Measurements from ENCODE around the gene GBP3. TPM values are rescaled to one million over a fixed set of nuclear protein-coding genes. Genes with fewer than 3 reads are reported as not detected.
"Not testable (repeated sequence)": the region's sequence is repeated elsewhere in the genome, so short reads cannot be mapped to it uniquely, and the experiment has no call there.

The GBP3 gene
- total RNA-seq, 2 experiments from 2014 or later: 33.6 to 34.4 TPM

GRCh38 chr1:88985032-88985431, 37.6 kb downstream of the GBP3 start:
- Mint-ChIP-seq H3K27ac (peak overlapping the region; percentile 69), H3K36me3 (ENCODE audit: low read depth) (peaks cover 88% of the 10 kb centered on the region), H3K4me3 (no peak overlapping the region), H3K27me3 (no peaks in the 10 kb centered on the region), H3K9me3 (peaks cover 2% of the 10 kb centered on the region), H3K4me1 (peaks cover 83% of the 10 kb centered on the region)
- POLR2A ChIA-PET: interaction anchor here (0.7 to 2.3 kb wide), 10 partner anchors 36 to 296 kb away, joined by 3 to 7 read pairs (median 4); partner anchors contain the start of genes GBP3, GBP4 and GTF2B
- no peak for DNase-seq
- CTCF ChIA-PET: interaction anchor here (0.7 to 3.0 kb wide), 23 partner anchors 12 to 778 kb away, joined by 3 to 70 read pairs (median 5); partner anchors contain the start of genes GBP1, GBP4, GBP5 and GBP6

GRCh38 chr1:88984569-88984968, 38.1 kb downstream of the GBP3 start:
- Mint-ChIP-seq H3K9me3 (peaks cover 2% of the 10 kb centered on the region), H3K36me3 (ENCODE audit: low read depth) (peaks cover 88% of the 10 kb centered on the region), H3K27me3 (no peaks in the 10 kb centered on the region), H3K4me1 (peaks cover 83% of the 10 kb centered on the region), H3K27ac (peak overlapping the region; percentile 69), H3K4me3 (no peak overlapping the region)
- no peak for DNase-seq
- ChIA-PET CTCF (interaction anchor here (0.7 to 3.0 kb wide), 36 partner anchors 12 to 778 kb away, joined by 3 to 70 read pairs (median 4); partner anchors contain the start of genes GBP1, GBP4, GBP5 and GBP6), POLR2A (interaction anchor here (0.7 to 2.3 kb wide), 13 partner anchors 37 to 297 kb away, joined by 3 to 10 read pairs (median 5); partner anchors contain the start of genes GBP1, GBP3, GBP4 and GBP5)

- peaks cover 2% of the 10 kb centered on the region for H3K9me3 Mint-ChIP-seq
- H3K36me3 Mint-ChIP-seq (ENCODE audit: low read depth): peaks cover 87% of the 10 kb centered on the region
- H3K4me1 Mint-ChIP-seq: peaks cover 83% of the 10 kb centered on the region
- ChIA-PET POLR2A (interaction anchor here (0.6 to 2.3 kb wide), 11 partner anchors 51 to 297 kb away, joined by 3 to 10 read pairs (median 5); partner anchors contain the start of genes GBP1, GBP4, GBP5 and GTF2B), CTCF (interaction anchor here (0.7 to 3.0 kb wide), 38 partner anchors 11 to 779 kb away, joined by 3 to 70 read pairs (median 4); partner anchors contain the start of genes GBP1, GBP4, GBP5 and GBP6)
- peak overlapping the region; percentile 61 for H3K4me3 Mint-ChIP-seq
- H3K27me3 Mint-ChIP-seq: no peaks in the 10 kb centered on the region
- DNase-seq: peak; percentile 32
- peak overlapping the region; percentile 65 for H3K27ac Mint-ChIP-seq
Observed at GRCh38 chr1:88983791-88984559, 38.7 kb downstream of the GBP3 start.

DNA sequence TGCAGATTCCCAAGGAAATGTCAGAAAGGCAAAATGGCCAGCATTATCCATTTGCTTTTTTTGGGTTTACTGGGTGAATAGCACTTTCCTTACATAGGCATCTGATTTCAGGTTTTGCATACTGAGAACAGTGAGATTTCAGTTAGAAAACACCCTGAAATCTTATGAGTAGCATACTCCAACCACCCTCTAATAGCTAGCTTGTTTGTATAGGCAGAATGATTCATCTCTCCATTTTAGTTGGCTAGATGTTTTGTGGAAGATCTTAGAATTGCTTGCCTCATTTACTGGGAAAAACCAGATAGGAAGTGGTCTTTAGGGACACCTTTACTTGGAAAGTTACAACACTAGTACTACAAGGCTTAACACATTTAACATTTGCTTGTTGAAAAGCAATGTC, 40.6 kb downstream of the GBP3 start:
- DNase-seq: no peak
- H3K36me3 Mint-ChIP-seq (ENCODE audit: low read depth): peaks cover 85% of the 10 kb centered on the region
- H3K27ac Mint-ChIP-seq: peak overlapping the region; percentile 77
- H3K4me1 Mint-ChIP-seq: peaks cover 76% of the 10 kb centered on the region
- ChIA-PET CTCF (interaction anchor here (1.2 kb wide), 1 partner anchor 9 kb away, joined by 3 read pairs; no protein-coding TSS in a partner anchor), POLR2A (interaction anchor here (0.9 to 1.3 kb wide), 3 partner anchors 9 to 145 kb away, joined by 3 to 4 read pairs (median 3); partner anchors contain the start of gene GBP1)
- peaks cover 2% of the 10 kb centered on the region for H3K9me3 Mint-ChIP-seq
- H3K27me3 Mint-ChIP-seq: no peaks in the 10 kb centered on the region
- H3K4me3 Mint-ChIP-seq: no peak overlapping the region

DNA sequence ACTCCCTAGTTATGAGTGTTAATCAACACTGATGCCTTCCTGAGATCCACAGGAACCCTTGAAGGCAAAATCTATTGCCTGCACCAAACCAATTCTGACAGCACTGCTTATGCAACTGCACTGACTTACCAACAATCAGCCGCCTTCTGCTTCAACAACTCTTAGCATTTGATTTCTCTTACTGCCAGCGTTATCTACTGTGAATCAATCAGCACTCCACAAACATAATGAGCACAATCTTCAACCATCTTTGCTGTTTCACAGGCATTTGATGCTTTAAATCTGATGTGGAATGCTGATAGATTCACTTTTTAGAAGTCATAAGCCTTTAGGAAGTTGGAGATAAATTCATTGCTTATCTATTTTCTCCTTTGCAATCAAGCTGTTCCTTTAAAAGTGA, 41.2 kb downstream of the GBP3 start:
- H3K4me3 Mint-ChIP-seq: not testable (repeated sequence)
- H3K4me1 Mint-ChIP-seq: peaks cover 72% of the 10 kb centered on the region
- POLR2A ChIA-PET: interaction anchor here (0.9 to 1.3 kb wide), 3 partner anchors 10 to 145 kb away, joined by 3 to 4 read pairs (median 3); partner anchors contain the start of gene GBP1

GRCh38 chr1:88980870-88981269, 41.8 kb downstream of the GBP3 start:
- Mint-ChIP-seq H3K27ac (peak overlapping the region; percentile 77), H3K27me3 (no peaks in the 10 kb centered on the region), H3K4me3 (no peak overlapping the region), H3K4me1 (peaks cover 71% of the 10 kb centered on the region), H3K36me3 (ENCODE audit: low read depth) (peaks cover 80% of the 10 kb centered on the region), H3K9me3 (peaks cover 2% of the 10 kb centered on the region)
- ChIA-PET POLR2A (interaction anchor here (0.9 to 1.3 kb wide), 3 partner anchors 10 to 146 kb away, joined by 3 to 4 read pairs (median 3); no protein-coding TSS in a partner anchor), CTCF (no interaction called here)
- no peak for DNase-seq

More for the DNA sequence above, 41.2 kb downstream of the GBP3 start:
- not testable (repeated sequence) for H3K27me3 Mint-ChIP-seq, DNase-seq, H3K9me3 Mint-ChIP-seq
- CTCF ChIA-PET: interaction anchor here (1.2 kb wide), 1 partner anchor 9 kb away, joined by 3 read pairs; no protein-coding TSS in a partner anchor
- Mint-ChIP-seq H3K36me3 (ENCODE audit: low read depth) (peaks cover 80% of the 10 kb centered on the region), H3K27ac (peak overlapping the region; percentile 77)

DNA sequence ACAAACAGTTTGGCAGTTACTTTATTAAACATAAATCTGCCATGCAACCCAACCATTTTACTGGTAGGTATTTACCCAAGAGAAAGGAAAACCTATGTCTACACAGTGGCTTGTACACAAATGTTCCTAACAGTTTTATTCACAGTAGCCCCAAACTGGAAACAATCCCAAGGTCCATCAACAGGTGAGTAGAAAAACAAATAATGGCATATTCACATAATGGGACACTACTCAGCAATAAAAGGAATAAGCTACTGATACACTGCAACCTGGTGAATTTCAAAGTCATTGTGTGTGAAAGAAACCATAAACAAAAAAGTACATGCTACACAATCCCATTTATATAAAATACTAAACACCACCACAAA, 42.9 kb downstream of the GBP3 start:
- Mint-ChIP-seq H3K4me3 (no peak overlapping the region), H3K4me1 (peaks cover 60% of the 10 kb centered on the region), H3K27me3 (no peaks in the 10 kb centered on the region), H3K36me3 (ENCODE audit: low read depth) (peaks cover 78% of the 10 kb centered on the region), H3K27ac (peak overlapping the region; percentile 21), H3K9me3 (peaks cover 4% of the 10 kb centered on the region)
- POLR2A ChIA-PET: interaction anchor here (1.0 kb wide), 1 partner anchor 11 kb away, joined by 3 read pairs; no protein-coding TSS in a partner anchor
- CTCF ChIA-PET: no interaction called here
- DNase-seq: no peak

DNA sequence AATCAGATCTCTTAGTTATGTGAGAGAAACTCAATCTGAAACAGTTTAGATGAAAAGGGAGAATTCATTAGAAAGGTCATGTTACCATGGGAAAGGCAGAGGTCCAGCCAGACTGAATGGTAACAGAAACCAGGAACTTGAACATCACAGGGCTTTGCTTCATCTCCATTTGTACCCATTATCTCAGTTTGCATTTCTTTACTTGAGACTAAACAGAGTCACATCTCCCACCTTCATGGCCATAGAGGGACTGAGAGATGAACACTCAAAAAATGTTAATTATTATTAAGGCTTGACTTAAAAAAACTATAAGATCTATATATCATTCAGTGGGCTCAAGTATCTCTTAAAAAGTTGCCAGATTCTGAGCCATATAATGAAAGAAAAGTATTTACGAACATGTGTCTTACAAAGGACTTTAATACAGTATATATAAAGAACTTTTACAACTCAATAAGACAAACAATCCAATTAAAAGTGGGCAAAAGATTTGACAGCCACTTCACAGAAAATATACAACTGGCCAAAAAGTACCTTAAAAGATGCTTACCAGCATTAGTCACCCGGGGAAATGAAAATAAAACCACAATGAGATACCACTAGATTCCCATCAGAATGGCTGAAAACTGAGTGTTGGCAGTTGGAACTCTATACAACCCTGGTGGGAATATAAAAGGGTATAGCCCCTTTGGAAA, 43.5 kb downstream of the GBP3 start:
- CTCF ChIA-PET: no interaction called here
- no peak overlapping the region for H3K4me3 Mint-ChIP-seq

GRCh38 chr1:88976235-88976634, 46.4 kb downstream of the GBP3 start:
- Mint-ChIP-seq H3K4me3 (no peak overlapping the region), H3K27ac (no peak overlapping the region), H3K9me3 (peaks cover 2% of the 10 kb centered on the region), H3K27me3 (no peaks in the 10 kb centered on the region), H3K4me1 (peaks cover 54% of the 10 kb centered on the region), H3K36me3 (ENCODE audit: low read depth) (peaks cover 60% of the 10 kb centered on the region)
- ChIA-PET POLR2A (interaction anchor here (1.0 kb wide), 1 partner anchor 15 kb away, joined by 3 read pairs; no protein-coding TSS in a partner anchor), CTCF (interaction anchor here (1.3 to 7.4 kb wide), 2 partner anchors 8 to 478 kb away, joined by 3 to 70 read pairs; no protein-coding TSS in a partner anchor)
- no peak for DNase-seq

More for the DNA sequence above, 43.5 kb downstream of the GBP3 start:
- Mint-ChIP-seq H3K27ac (peak overlapping the region; percentile 21), H3K27me3 (no peaks in the 10 kb centered on the region), H3K4me1 (peaks cover 56% of the 10 kb centered on the region), H3K36me3 (ENCODE audit: low read depth) (peaks cover 78% of the 10 kb centered on the region), H3K9me3 (peaks cover 4% of the 10 kb centered on the region)
- no peak for DNase-seq
- POLR2A ChIA-PET: no interaction called here

DNA sequence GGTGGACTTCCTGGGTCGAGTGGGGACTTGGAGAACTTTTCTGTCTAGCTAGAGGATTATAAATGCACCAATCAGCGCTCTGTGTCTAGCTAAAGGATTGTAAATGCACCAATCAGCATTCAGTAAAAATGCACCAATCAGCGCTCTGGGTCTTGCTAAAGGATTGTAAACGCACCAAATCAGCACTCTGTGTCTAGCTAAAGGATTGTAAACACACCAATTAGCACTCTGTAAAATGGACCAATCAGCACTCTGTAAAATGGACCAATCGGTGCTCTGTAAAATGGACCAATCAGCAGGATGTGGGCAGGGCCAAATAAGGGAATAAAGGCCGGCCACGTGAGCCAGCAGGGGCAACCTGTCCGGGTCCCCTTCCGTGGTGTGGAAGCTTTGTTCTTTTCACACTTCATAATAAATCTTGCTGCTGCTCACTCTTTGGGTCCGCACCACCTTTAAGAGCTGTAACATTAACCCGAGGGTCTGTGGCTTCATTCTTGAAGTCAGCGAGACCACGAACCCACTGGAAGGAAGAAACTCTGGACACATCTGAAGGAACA, 48.0 kb downstream of the GBP3 start:
- not testable (repeated sequence) for H3K4me3 Mint-ChIP-seq, DNase-seq, H3K9me3 Mint-ChIP-seq, H3K27ac Mint-ChIP-seq, H3K27me3 Mint-ChIP-seq
- H3K36me3 Mint-ChIP-seq (ENCODE audit: low read depth): peaks cover 51% of the 10 kb centered on the region
- peaks cover 47% of the 10 kb centered on the region for H3K4me1 Mint-ChIP-seq
- ChIA-PET CTCF (interaction anchor here (0.7 to 7.4 kb wide), 8 partner anchors 9 to 325 kb away, joined by 3 to 70 read pairs (median 4); partner anchors contain the start of gene GBP2), POLR2A (interaction anchor here (1.5 kb wide), 1 partner anchor 17 kb away, joined by 4 read pairs; no protein-coding TSS in a partner anchor)

- Mint-ChIP-seq H3K4me3 (no peak overlapping the region), H3K27ac (peak overlapping the region; percentile 5), H3K4me1 (peaks cover 36% of the 10 kb centered on the region), H3K9me3 (peaks cover 2% of the 10 kb centered on the region), H3K36me3 (ENCODE audit: low read depth) (peaks cover 41% of the 10 kb centered on the region), H3K27me3 (no peaks in the 10 kb centered on the region)
- no peak for DNase-seq
- POLR2A ChIA-PET: interaction anchor here (1.5 kb wide), 1 partner anchor 18 kb away, joined by 4 read pairs; no protein-coding TSS in a partner anchor
- CTCF ChIA-PET: interaction anchor here (0.8 to 7.4 kb wide), 15 partner anchors 10 to 530 kb away, joined by 3 to 70 read pairs (median 4); partner anchors contain the start of gene GBP1
Observed at GRCh38 chr1:88973520-88974137, 49.0 kb downstream of the GBP3 start.

All from activated CD4-positive, alpha-beta memory T cell treated with anti-CD3 and anti-CD28 coated beads, Interleukin-2, amount 10 ng/mL, durations not matched to agents 7 days and 5 days (primary cell).